K562 (cell line): ENCODE data around the gene MDM4. TPM values are rescaled to one million over a fixed set of nuclear protein-coding genes. Genes with fewer than 3 reads are reported as not detected.

Source experiments
- ARID2 ChIP-seq: fragments of 450-650 bp; IDR thresholded peaks from 2 replicates; pipeline ENCODE4 v1.6.1; 2017; ENCODE audit warnings: antibody characterized with exemption, mild to moderate bottlenecking
- BCL6 ChIP-seq: fragments of 250-450 bp; sonication (Bioruptor Pico); IDR thresholded peaks from 2 replicates; pipeline ENCODE4 v1.4.0; 2020
- CREBBP ChIP-seq: IDR thresholded peaks from one replicate; pipeline ENCODE4 v1.6.1; 2012; ENCODE audit warnings: low read depth, mild to moderate bottlenecking, control low read depth, inconsistent platforms, low read length
- DACH1 ChIP-seq: fragments of 450-650 bp; IDR thresholded peaks from 2 replicates; pipeline ENCODE4 v1.6.1; 2018; ENCODE audit not compliant: partially characterized antibody
- HDAC2 ChIP-seq: fragments of 450-650 bp; IDR thresholded peaks from 2 replicates; pipeline ENCODE4 v1.6.1; 2016; ENCODE audit warnings: mild to moderate bottlenecking
- KDM1A ChIP-seq, 2 experiments: fragments of 450-650 bp; IDR thresholded peaks; 2 replicates each; pipeline ENCODE4 v1.6.1; 2016; ENCODE audit warnings: mild to moderate bottlenecking in 2 of 2
- PHF21A ChIP-seq: fragments of 450-650 bp; IDR thresholded peaks from 2 replicates; pipeline ENCODE4 v1.6.1; 2017; ENCODE audit warnings: low read depth, borderline replicate concordance
- RB1 ChIP-seq: fragments of 450-650 bp; IDR thresholded peaks from 2 replicates; pipeline ENCODE4 v1.6.1; 2017; ENCODE audit warnings: low read depth, mild to moderate bottlenecking
- RBM25 ChIP-seq: fragments of 200-400 bp; formaldehyde crosslinking; IDR thresholded peaks from 2 replicates; pipeline ENCODE4 v1.6.1; 2018; ENCODE audit warnings: low read length, low read depth, moderate library complexity; ENCODE audit not compliant: severe bottlenecking
- RFX7 ChIP-seq: fragments of 250-450 bp; sonication (Bioruptor Pico); IDR thresholded peaks from 2 replicates; pipeline ENCODE4 v1.5.1; 2021; ENCODE audit warnings: mild to moderate bottlenecking
- SIN3A ChIP-seq, 2 experiments: fragments of 150-350 bp in 1 of 2; IDR thresholded peaks; 2 replicates each; pipeline ENCODE4 v1.6.1; 2011 to 2016; ENCODE audit warnings: borderline replicate concordance in 2 of 2, low read depth in 2 of 2, low read length in 2 of 2, mild to moderate bottlenecking in 2 of 2, moderate library complexity in 2 of 2; ENCODE audit not compliant: control insufficient read depth in 1 of 2
- SMARCA5 ChIP-seq: fragments of 450-650 bp; IDR thresholded peaks from 2 replicates; pipeline ENCODE4 v1.6.1; 2016
- ZBED1 ChIP-seq: IDR thresholded peaks from 2 replicates; pipeline ENCODE4 v1.6.1; 2014
- ZEB2 ChIP-seq: fragments of 450-650 bp; IDR thresholded peaks from 2 replicates; pipeline ENCODE4 v1.6.1; 2016
- ZFPM2 ChIP-seq: fragments of 250-450 bp; sonication (Bioruptor Pico); IDR thresholded peaks from 2 replicates; pipeline ENCODE4 v1.5.1; 2022; ENCODE audit warnings: mild to moderate bottlenecking
- ZKSCAN1 ChIP-seq: fragments of 150-350 bp; IDR thresholded peaks from 2 replicates; pipeline ENCODE4 v1.6.1; 2016; ENCODE audit warnings: low read depth, low read length
- ZNF668 ChIP-seq: fragments of 250-450 bp; sonication (Bioruptor Pico); IDR thresholded peaks from 2 replicates; pipeline ENCODE4 v1.8.0; 2022; ENCODE audit warnings: mild to moderate bottlenecking, inconsistent platforms
- ZZZ3 ChIP-seq: fragments of 450-650 bp; IDR thresholded peaks from 2 replicates; pipeline ENCODE4 v1.6.1; 2016; ENCODE audit warnings: antibody characterized with exemption, mild to moderate bottlenecking, moderate library complexity
- polyA plus RNA-seq, 8 experiments: library from polyadenylated mRNA; depleted of rRNA in 4 of 8; stranded (reverse) in 5 of 8; unstranded in 3 of 8; fragments of >200 nt; fragmentation: Nextera tagmentation in 2 of 8; fragmentation: Illumina TruSeq in 1 of 8; extraction: Ambion mirVana in 2 of 8; extraction: Trizol in 1 of 8; gene quantifications; 2 replicates each; pipeline versions ENCODE4 v1.2.1 to v1.2.3, GENCODE V29; 2011 to 2014; ENCODE audit warnings: inconsistent platforms in 1 of 8, missing spikeins in 1 of 8
- total RNA-seq, 7 experiments: library from RNA; depleted of rRNA in 6 of 7; stranded (reverse); fragments of >200 nt in 6 of 7; fragmentation: Illumina TruSeq in 2 of 7; extraction: Trizol in 2 of 7; gene quantifications; 2 replicates each; pipeline versions ENCODE4 v1.2.1 to v1.2.3, GENCODE V29; 2011 to 2021; ENCODE audit warnings: low replicate concordance in 1 of 7
- TF ChIP-seq, protein P1 (sequence below): sonication (generic); formaldehyde crosslinking; IDR thresholded peaks from 2 replicates; pipeline ENCODE4 v1.5.0; 2020; ENCODE audit warnings: missing genetic modification reagents
- TF ChIP-seq, protein P2 (sequence below): fragments of 450-650 bp; IDR thresholded peaks from 2 replicates; pipeline ENCODE4 v1.6.1; 2016; ENCODE audit warnings: low read depth, mild to moderate bottlenecking, moderate library complexity
- TF ChIP-seq, protein P3 (sequence below): IDR thresholded peaks from 2 replicates; pipeline ENCODE4 v1.6.1; 2014; ENCODE audit warnings: antibody characterized with exemption
- TF ChIP-seq, protein P4 (sequence below): fragments of 450-650 bp; IDR thresholded peaks from one replicate; pipeline ENCODE4 v1.6.1; 2018; ENCODE audit warnings: mild to moderate bottlenecking, moderate library complexity; ENCODE audit not compliant: partially characterized antibody
- TF ChIP-seq, protein P5 (sequence below): sonication (generic); formaldehyde crosslinking; IDR thresholded peaks from 2 replicates; pipeline ENCODE4 v1.4.0; 2020; ENCODE audit warnings: mild to moderate bottlenecking, missing genetic modification reagents

Gene MDM4
- total and polyA plus RNA-seq, 9 of the 15 experiments (the other 6 are each of a cell fraction or from before 2014, with no cell fraction given) = 3.3 to 61.7 (median 21.2) TPM

DNA sequence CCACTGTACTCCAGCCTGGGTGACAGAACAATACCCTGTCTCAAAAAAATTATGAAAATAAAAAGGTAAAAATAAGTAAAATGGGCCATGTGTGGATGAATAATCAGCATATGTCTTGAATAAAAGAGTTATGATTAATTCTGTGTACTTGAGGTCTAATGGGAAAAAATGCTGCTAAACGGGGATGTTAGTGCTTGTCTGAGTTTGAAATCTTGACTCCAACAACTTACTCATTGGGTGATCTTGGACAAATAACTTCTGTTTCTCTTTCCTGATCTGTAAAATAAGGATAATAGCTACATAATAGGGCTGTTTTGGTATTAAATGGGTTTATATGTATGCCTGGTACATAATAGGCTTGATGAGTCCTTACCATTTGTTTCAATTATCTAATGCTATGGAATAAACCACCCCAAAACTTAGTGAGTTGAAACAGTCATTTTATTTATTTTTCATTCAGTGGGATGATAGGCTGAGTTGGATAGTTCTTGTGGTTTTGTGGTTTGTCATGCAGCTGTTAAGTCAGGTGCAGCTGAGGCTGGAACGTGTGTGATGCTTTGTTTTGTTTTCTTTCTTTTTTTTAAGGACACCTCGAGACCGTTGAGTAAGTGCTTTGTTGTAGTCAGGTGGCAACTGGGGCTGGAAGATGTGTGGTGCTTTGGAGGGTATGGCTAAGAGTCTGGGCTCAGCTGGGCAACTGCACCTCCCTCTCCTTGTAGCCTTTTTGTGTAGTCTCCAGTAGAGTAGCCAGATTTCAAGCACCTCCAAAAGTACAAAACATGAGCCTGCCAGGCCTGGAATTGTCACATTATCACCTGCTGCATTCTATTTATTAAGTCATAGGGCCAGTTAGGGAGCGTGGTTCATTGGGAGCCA is 4.9 kb downstream of the MDM4 start (continued):
- TF ChIP-seq, protein P1, sequence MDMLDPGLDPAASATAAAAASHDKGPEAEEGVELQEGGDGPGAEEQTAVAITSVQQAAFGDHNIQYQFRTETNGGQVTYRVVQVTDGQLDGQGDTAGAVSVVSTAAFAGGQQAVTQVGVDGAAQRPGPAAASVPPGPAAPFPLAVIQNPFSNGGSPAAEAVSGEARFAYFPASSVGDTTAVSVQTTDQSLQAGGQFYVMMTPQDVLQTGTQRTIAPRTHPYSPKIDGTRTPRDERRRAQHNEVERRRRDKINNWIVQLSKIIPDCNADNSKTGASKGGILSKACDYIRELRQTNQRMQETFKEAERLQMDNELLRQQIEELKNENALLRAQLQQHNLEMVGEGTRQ = no peak
- TF ChIP-seq RB1 (no peak), ZBED1 (no peak), ZNF668 (CRISPR knock-in tag) (no peak), ZZZ3 (no peak), HDAC2 (peak; percentile 51; the same call in 1 of the 2 replicates), SMARCA5 (peak; percentile 49; the same call in 1 of the 2 replicates), ARID2 (no peak), PHF21A (no peak), ZKSCAN1 (no peak), RBM25 (no peak), BCL6 (CRISPR knock-in tag) (no peak), ZFPM2 (CRISPR knock-in tag) (no peak), KDM1A (IDR thresholded peaks at IDR 0.05) (peak; percentile 53 to 63; a peak in 3 of 4 replicates), SIN3A (IDR thresholded peaks at IDR 0.05; ENCODE audit: borderline replicate concordance in 2 of 2, control insufficient read depth in 1 of 2, low read depth in 2 of 2, low read length in 2 of 2) (0 out of 4 replicates have a peak, but pooled peaks of 1 of the 2 experiments have one; percentile 20), CREBBP (no peak), RFX7 (CRISPR knock-in tag) (no peak), DACH1 (peak; percentile 53), ZEB2 (no peak)
- TF ChIP-seq, protein P2, sequence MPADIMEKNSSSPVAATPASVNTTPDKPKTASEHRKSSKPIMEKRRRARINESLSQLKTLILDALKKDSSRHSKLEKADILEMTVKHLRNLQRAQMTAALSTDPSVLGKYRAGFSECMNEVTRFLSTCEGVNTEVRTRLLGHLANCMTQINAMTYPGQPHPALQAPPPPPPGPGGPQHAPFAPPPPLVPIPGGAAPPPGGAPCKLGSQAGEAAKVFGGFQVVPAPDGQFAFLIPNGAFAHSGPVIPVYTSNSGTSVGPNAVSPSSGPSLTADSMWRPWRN = peak; percentile 83
- TF ChIP-seq, protein P3, sequence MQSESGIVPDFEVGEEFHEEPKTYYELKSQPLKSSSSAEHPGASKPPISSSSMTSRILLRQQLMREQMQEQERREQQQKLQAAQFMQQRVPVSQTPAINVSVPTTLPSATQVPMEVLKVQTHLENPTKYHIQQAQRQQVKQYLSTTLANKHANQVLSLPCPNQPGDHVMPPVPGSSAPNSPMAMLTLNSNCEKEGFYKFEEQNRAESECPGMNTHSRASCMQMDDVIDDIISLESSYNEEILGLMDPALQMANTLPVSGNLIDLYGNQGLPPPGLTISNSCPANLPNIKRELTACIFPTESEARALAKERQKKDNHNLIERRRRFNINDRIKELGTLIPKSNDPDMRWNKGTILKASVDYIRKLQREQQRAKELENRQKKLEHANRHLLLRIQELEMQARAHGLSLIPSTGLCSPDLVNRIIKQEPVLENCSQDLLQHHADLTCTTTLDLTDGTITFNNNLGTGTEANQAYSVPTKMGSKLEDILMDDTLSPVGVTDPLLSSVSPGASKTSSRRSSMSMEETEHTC = 0 out of 2 replicates have a peak, but pooled peaks have one; percentile 19
- TF ChIP-seq, protein P4, sequence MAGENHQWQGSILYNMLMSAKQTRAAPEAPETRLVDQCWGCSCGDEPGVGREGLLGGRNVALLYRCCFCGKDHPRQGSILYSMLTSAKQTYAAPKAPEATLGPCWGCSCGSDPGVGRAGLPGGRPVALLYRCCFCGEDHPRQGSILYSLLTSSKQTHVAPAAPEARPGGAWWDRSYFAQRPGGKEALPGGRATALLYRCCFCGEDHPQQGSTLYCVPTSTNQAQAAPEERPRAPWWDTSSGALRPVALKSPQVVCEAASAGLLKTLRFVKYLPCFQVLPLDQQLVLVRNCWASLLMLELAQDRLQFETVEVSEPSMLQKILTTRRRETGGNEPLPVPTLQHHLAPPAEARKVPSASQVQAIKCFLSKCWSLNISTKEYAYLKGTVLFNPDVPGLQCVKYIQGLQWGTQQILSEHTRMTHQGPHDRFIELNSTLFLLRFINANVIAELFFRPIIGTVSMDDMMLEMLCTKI = no peak
- TF ChIP-seq, protein P5, sequence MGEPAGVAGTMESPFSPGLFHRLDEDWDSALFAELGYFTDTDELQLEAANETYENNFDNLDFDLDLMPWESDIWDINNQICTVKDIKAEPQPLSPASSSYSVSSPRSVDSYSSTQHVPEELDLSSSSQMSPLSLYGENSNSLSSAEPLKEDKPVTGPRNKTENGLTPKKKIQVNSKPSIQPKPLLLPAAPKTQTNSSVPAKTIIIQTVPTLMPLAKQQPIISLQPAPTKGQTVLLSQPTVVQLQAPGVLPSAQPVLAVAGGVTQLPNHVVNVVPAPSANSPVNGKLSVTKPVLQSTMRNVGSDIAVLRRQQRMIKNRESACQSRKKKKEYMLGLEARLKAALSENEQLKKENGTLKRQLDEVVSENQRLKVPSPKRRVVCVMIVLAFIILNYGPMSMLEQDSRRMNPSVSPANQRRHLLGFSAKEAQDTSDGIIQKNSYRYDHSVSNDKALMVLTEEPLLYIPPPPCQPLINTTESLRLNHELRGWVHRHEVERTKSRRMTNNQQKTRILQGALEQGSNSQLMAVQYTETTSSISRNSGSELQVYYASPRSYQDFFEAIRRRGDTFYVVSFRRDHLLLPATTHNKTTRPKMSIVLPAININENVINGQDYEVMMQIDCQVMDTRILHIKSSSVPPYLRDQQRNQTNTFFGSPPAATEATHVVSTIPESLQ = no peak
